Measurements from ENCODE around the gene AGFG2.
A peak's percentile ranks its signal among the peaks of the same experiment; 100 is the strongest.

Gene AGFG2

DNA sequence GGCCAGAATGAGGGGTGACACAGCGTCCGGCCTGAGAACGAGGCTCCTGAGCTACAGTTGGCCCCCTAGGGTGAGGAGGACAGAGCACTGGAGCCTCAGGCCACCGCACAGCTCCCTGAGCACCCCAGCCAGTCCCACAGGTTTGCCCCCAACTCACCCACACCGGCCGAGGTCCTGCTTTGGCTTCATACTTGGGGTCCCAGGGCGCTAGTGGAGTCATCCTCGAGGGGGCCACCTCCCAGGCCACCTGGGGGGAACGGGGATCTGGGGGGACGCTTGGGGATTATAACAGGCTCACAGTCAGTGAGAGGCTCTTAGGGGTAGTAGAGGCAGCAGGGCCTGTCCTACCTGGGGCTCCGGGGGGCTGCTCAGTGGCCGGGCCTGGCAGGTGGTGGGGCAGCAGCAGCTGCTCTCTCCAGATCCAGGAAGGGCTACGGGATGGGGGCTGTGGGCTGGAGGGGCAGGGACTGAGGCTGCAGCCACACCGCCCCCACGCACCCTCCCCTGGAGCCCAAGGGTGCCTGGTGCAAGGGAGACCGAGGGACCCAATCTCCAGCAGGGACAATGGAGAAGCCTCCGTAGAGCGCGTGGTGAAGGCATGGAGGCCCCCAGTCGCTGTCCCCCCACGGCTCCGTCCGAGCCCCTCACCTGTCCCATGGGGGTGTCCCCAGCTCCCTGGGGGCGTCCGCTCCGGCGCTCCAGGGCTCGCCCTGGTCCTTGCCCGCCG, 34.1 kb downstream of the AGFG2 start:
- CTCF ChIA-PET, result interaction anchor here (1.1 to 2.6 kb wide), 2 partner anchors 9 to 11 kb away, joined by 8 to 15 read pairs; no protein-coding TSS in a partner anchor
- DNase-seq (ENCODE audit: low read depth, low spot score), result no peak
- TF ChIP-seq CTCF (IDR thresholded peaks at IDR 0.05; ENCODE audit: insufficient read depth, low read length, missing control alignments), result no peak
- H3K4me3 ChIP-seq (ENCODE audit: low read depth, low read length), result no peak overlapping the region
- POLR2A ChIA-PET, result interaction anchor here (1.0 to 1.3 kb wide), 2 partner anchors 13 to 103 kb away, joined by 3 to 4 read pairs; partner anchors contain the start of genes FBXO24 and LRCH4

GRCh38 chr7:100573691-100574361, 34.8 kb downstream of the AGFG2 start, which contains the start of gene SAP25:
SAP25 (minus strand) TSS chr7:100573900; CDS start chr7:100573742, 158 bp downstream.
- no peak for DNase-seq (ENCODE audit: low read depth, low spot score)
- POLR2A ChIA-PET, result no interaction called here
- TF ChIP-seq CTCF (IDR thresholded peaks at IDR 0.05; ENCODE audit: insufficient read depth, low read length, missing control alignments), result peak; percentile 1
- CTCF ChIA-PET, result interaction anchor here (2.6 kb wide), 1 partner anchor 10 kb away, joined by 15 read pairs; no protein-coding TSS in a partner anchor
- no peak within 1 kb of the TSS for H3K4me3 ChIP-seq (ENCODE audit: low read depth, low read length)

DNA sequence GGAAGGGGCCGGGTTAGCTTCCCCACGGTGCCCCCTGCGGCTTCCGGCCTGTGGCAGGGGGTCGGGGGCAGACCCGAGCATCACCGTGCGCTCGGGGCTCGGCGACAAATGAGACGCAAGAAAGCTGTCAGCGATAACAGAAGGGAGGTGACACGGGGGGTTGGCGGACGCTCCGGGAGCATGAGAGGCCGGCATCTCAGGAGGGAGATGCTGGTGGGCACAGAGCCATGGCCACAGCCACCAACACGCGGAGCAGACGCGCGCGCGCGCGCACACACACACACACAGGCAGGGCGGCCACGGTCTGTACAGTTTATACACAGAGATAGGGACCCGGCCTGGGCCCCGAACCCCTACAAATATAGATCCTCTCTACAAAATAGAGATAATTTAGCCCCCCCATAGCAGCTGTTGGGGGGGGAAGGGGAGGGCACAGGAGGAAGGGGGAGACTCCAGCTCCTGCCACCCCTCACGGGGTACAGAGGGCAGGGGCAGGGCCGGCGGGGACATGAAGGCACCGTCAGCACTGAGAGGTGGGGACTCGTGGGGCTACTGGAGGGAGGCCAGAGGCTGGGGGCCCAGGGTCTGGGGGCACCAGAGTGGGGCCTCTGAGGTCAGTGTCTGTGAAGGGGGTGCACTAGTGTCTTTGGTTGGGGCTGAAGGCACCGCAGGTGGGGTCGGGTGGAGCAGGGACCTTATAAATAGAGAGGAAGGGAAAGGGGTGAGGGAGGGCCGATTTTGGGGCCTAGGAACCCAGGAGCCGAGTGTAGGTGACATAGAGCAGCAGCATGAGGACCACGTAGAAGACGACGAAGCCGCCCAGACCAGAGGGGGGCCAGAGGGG, 35.6 kb downstream of the AGFG2 start:
- ChIA-PET CTCF (interaction anchor here (2.6 kb wide), 1 partner anchor 11 kb away, joined by 15 read pairs; no protein-coding TSS in a partner anchor), POLR2A (no interaction called here)
- DNase-seq (ENCODE audit: low read depth, low spot score), result no peak
- no peak overlapping the region for H3K4me3 ChIP-seq (ENCODE audit: low read depth, low read length)
- no peak for TF ChIP-seq CTCF (IDR thresholded peaks at IDR 0.05; ENCODE audit: insufficient read depth, low read length, missing control alignments)

GRCh38 chr7:100575206-100575631, 36.2 kb downstream of the AGFG2 start:
- CTCF ChIA-PET, result no interaction called here

GRCh38 chr7:100575746-100576383, 36.9 kb downstream of the AGFG2 start:
- POLR2A ChIA-PET, result interaction anchor here (1.0 kb wide), 1 partner anchor 9 kb away, joined by 4 read pairs; no protein-coding TSS in a partner anchor
- CTCF ChIA-PET, result interaction anchor here (1.0 to 2.6 kb wide), 2 partner anchors 11 to 93 kb away, joined by 3 to 18 read pairs; no protein-coding TSS in a partner anchor
- no peak for TF ChIP-seq CTCF (IDR thresholded peaks at IDR 0.05; ENCODE audit: insufficient read depth, low read length, missing control alignments)
- no peak overlapping the region for H3K4me3 ChIP-seq (ENCODE audit: low read depth, low read length)
- DNase-seq (ENCODE audit: low read depth, low spot score), result no peak

More at GRCh38 chr7:100575206-100575631, 36.2 kb downstream of the AGFG2 start:
- no peak for DNase-seq (ENCODE audit: low read depth, low spot score)
- no peak for TF ChIP-seq CTCF (IDR thresholded peaks at IDR 0.05; ENCODE audit: insufficient read depth, low read length, missing control alignments)
- POLR2A ChIA-PET, result interaction anchor here (1.0 kb wide), 1 partner anchor 9 kb away, joined by 4 read pairs; no protein-coding TSS in a partner anchor
- no peak overlapping the region for H3K4me3 ChIP-seq (ENCODE audit: low read depth, low read length)
